Measurements from ENCODE around the gene METTL5. TPM values are rescaled to one million over a fixed set of nuclear protein-coding genes. Genes with fewer than 3 reads are reported as not detected.

Gene METTL5
- total RNA-seq, 1 donor from 2014 or later: 46.1 TPM

DNA sequence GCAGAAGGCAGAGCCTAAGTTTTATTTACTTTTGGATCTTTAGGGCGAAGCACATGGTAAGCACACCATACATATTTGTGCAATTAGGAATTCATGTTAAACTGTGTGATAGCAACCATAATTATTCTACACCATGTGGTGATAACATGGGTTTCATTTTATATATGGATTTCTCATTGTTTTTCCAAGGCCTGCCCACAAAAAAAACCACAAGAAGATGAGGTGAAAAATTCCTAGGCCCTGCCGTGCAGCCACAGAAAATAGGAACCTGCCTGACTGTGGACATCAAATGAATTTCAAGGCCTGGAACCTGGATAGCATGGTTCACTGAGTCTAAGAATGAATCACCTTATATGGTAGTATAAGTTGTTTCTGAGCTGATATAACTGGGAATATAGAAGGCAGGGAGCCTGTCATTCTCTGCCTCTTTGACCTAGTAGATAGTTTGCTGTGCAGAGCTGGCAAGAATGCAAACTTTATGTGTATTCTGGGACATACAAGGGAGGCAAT is 48.4 kb downstream of the METTL5 start:
- H3K36me3 ChIP-seq (ENCODE audit: control insufficient read depth, insufficient read depth, low read length): no peaks in the 10 kb centered on the region
- TF ChIP-seq, protein P1, sequence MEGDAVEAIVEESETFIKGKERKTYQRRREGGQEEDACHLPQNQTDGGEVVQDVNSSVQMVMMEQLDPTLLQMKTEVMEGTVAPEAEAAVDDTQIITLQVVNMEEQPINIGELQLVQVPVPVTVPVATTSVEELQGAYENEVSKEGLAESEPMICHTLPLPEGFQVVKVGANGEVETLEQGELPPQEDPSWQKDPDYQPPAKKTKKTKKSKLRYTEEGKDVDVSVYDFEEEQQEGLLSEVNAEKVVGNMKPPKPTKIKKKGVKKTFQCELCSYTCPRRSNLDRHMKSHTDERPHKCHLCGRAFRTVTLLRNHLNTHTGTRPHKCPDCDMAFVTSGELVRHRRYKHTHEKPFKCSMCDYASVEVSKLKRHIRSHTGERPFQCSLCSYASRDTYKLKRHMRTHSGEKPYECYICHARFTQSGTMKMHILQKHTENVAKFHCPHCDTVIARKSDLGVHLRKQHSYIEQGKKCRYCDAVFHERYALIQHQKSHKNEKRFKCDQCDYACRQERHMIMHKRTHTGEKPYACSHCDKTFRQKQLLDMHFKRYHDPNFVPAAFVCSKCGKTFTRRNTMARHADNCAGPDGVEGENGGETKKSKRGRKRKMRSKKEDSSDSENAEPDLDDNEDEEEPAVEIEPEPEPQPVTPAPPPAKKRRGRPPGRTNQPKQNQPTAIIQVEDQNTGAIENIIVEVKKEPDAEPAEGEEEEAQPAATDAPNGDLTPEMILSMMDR (IDR thresholded peaks at IDR 0.05; ENCODE audit: insufficient read depth, low read length, poor library complexity, severe bottlenecking): no peak
- DNase-seq (ENCODE audit: low read depth): peak; percentile 79
- H3K4me3 ChIP-seq (ENCODE audit: low read depth, low read length): no peak overlapping the region
- no peaks in the 10 kb centered on the region for H3K27me3 ChIP-seq (ENCODE audit: control insufficient read depth, insufficient read depth, low read length)

DNA sequence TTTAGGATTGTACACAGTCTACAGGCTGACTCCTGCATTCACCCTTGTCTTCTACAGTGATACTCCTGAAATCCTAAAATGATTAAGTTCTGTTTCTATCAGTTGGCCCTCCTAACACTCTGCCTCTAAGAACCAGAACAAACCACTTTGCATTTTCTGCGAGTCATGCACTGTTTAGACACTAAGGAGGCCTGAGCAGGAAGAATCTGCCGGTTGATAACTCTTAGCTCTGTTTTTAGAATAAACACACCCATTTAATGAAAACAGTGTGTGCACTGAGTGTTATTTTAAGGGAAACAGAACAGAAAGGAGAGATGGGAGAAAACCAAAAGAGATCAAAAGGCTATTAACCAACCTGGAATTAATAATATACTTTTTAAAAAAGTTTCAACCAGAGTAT is 48.9 kb downstream of the METTL5 start:
- Histone ChIP-seq H3K27me3 (ENCODE audit: control insufficient read depth, insufficient read depth, low read length) (no peaks in the 10 kb centered on the region), H3K4me3 (ENCODE audit: low read depth, low read length) (no peak overlapping the region), H3K36me3 (ENCODE audit: control insufficient read depth, insufficient read depth, low read length) (no peaks in the 10 kb centered on the region)
- TF ChIP-seq, protein P1 (IDR thresholded peaks at IDR 0.05; ENCODE audit: insufficient read depth, low read length, poor library complexity, severe bottlenecking): no peak
- DNase-seq (ENCODE audit: low read depth): no peak

DNA sequence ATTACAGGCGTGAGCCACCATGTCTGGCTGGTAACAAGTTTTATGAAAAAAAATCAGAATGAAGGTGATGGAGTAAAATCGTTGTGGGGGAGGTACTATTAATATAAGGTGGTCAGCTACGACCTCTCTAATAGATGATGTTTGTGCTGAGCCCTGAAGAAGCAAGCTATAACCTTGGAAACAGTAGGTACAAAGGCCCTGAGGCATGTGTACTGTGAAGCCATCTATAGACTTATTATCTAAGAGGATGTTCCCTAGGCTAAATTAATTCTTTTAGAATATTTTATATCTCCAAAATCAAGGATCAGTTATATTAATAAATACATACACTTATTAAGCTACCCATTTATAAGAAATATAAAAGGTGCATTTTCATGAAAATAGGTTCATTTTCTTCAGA is 49.4 kb downstream of the METTL5 start:
- TF ChIP-seq, protein P1 (IDR thresholded peaks at IDR 0.05; ENCODE audit: insufficient read depth, low read length, poor library complexity, severe bottlenecking): no peak
- H3K27me3 ChIP-seq (ENCODE audit: control insufficient read depth, insufficient read depth, low read length): no peaks in the 10 kb centered on the region
- H3K36me3 ChIP-seq (ENCODE audit: control insufficient read depth, insufficient read depth, low read length): no peaks in the 10 kb centered on the region
- no peak for DNase-seq (ENCODE audit: low read depth)
- no peak overlapping the region for H3K4me3 ChIP-seq (ENCODE audit: low read depth, low read length)

DNA sequence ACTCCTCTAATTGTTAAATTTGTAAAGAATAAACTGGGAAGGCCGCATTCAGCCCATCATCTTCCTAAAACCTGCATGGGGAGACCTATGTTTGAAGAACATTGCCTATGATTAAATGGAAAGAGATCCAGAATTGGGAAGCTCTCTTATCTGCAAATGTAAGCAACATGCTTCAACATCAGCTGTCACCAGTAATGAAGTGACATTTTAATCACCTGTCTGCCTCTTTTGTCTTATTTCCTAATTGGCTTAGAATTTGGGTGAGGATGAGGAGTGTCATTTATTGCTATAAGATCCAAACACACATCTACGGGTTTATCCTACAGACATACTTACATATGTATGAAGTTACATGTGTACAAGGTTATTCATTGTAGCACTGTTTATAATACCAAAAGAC is 52.1 kb downstream of the METTL5 start:
- no peak overlapping the region for H3K4me3 ChIP-seq (ENCODE audit: low read depth, low read length)
- H3K27me3 ChIP-seq (ENCODE audit: control insufficient read depth, insufficient read depth, low read length): peaks cover 13% of the 10 kb centered on the region
- DNase-seq (ENCODE audit: low read depth): no peak
- no peaks in the 10 kb centered on the region for H3K36me3 ChIP-seq (ENCODE audit: control insufficient read depth, insufficient read depth, low read length)
- TF ChIP-seq, protein P1 (IDR thresholded peaks at IDR 0.05; ENCODE audit: insufficient read depth, low read length, poor library complexity, severe bottlenecking): no peak

DNA sequence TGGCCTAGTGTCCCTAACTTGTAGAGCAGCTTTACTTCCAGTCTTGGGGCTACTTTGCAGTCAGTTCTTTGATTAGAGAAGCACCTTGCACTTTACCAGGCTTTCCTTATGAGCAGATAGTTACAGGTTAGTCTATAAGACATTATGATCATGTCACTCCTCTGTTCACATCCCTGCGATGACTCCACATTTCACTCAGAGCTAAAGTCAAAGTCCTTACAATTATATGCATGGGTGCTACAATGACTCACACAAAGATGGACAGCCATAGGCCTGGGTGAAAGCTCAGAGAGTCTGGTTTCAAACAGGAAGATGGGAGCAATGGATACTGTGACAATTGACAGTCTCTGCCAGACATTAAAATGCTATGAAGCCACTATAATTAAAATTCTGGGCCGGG is 53.1 kb downstream of the METTL5 start:
- DNase-seq (ENCODE audit: low read depth): no peak
- Histone ChIP-seq H3K36me3 (ENCODE audit: control insufficient read depth, insufficient read depth, low read length) (no peaks in the 10 kb centered on the region), H3K4me3 (ENCODE audit: low read depth, low read length) (no peak overlapping the region), H3K27me3 (ENCODE audit: control insufficient read depth, insufficient read depth, low read length) (peaks cover 15% of the 10 kb centered on the region)
- TF ChIP-seq, protein P1 (IDR thresholded peaks at IDR 0.05; ENCODE audit: insufficient read depth, low read length, poor library complexity, severe bottlenecking): no peak

DNA sequence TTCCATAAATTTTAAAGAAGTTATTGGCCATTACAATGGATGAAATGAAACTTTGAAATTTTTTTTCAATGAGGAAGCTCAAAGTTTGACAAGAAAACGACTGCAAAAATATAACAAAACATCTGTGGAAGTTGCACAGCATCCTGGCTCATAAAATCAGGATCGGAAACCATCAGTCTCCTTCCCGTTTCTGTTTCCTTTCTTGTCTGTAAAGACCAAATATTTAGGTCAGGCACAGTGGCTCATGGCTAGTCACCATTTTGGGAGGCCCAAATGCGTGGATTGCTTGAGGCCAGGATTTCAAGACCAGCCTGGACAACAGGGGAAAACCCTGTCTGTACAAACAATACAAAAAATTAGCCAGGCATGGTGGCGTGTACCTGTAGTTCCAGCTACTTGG is 53.7 kb downstream of the METTL5 start:
- Histone ChIP-seq H3K36me3 (ENCODE audit: control insufficient read depth, insufficient read depth, low read length) (no peaks in the 10 kb centered on the region), H3K27me3 (ENCODE audit: control insufficient read depth, insufficient read depth, low read length) (peaks cover 15% of the 10 kb centered on the region), H3K4me3 (ENCODE audit: low read depth, low read length) (no peak overlapping the region)
- no peak for DNase-seq (ENCODE audit: low read depth)
- TF ChIP-seq, protein P1 (IDR thresholded peaks at IDR 0.05; ENCODE audit: insufficient read depth, low read length, poor library complexity, severe bottlenecking): no peak
